WTC11 (cell line): ENCODE results near the gene GRK1. TPM values are rescaled to one million over a fixed set of nuclear protein-coding genes. Genes with fewer than 3 reads are reported as not detected.

Experiments used
- ATAC-seq: fragments of 200-7000 bp; cut with Tn5 transposase; 2 replicates; pipeline ENCODE4 v1.10.0; 2021; ENCODE audit warnings: mild to moderate bottlenecking, moderate library complexity
- CTCF ChIA-PET: fragments of 300-600 bp; sonication (Branson Sonifier 250); formaldehyde crosslinking; loops from one replicate; lab custom pipeline; 2021; ENCODE audit warnings: antibody characterized with exemption; lab: Charles Lee
- POLR2A ChIA-PET: fragments of 350-600 bp; sonication (Branson Sonifier 250); formaldehyde crosslinking; loops from one replicate; lab custom pipeline; 2021; ENCODE audit warnings: antibody characterized with exemption; lab: Charles Lee
- DNase-seq: peaks from one replicate; pipeline ENCODE4 v3.0.0; 2021; ENCODE audit warnings: low spot score
- H3K27ac Mint-ChIP-seq: 2 replicates; pipeline ENCODE4 v1.8.0; 2021; ENCODE audit warnings: mixed read lengths
- H3K27me3 Mint-ChIP-seq: 2 replicates; pipeline ENCODE4 v1.8.0; 2021; ENCODE audit warnings: low read depth, mild to moderate bottlenecking, moderate library complexity, mixed read lengths
- H3K36me3 Mint-ChIP-seq: 2 replicates; pipeline ENCODE4 v1.8.0; 2021; ENCODE audit warnings: mixed read lengths
- H3K4me1 Mint-ChIP-seq: 2 replicates; pipeline ENCODE4 v1.8.0; 2022; ENCODE audit warnings: mixed read lengths
- H3K4me3 Mint-ChIP-seq: 2 replicates; pipeline ENCODE4 v1.8.0; 2021; ENCODE audit warnings: mild to moderate bottlenecking, moderate library complexity, mixed read lengths
- H3K9me3 Mint-ChIP-seq: 2 replicates; pipeline ENCODE4 v1.8.0; 2021; ENCODE audit warnings: mixed read lengths
- E2F4 ChIP-seq: sonication (generic); formaldehyde crosslinking; IDR thresholded peaks from 2 replicates; pipeline ENCODE4 v1.8.1; 2022; ENCODE audit warnings: low read depth, mild to moderate bottlenecking, moderate library complexity, missing genetic modification reagents, borderline replicate concordance
- E2F5 ChIP-seq: sonication (generic); formaldehyde crosslinking; IDR thresholded peaks from 2 replicates; pipeline ENCODE4 v1.8.1; 2022; ENCODE audit warnings: mild to moderate bottlenecking, moderate library complexity, missing genetic modification reagents
- ETV6 ChIP-seq: sonication (generic); formaldehyde crosslinking; IDR thresholded peaks from 2 replicates; pipeline ENCODE4 v1.8.1; 2022; ENCODE audit warnings: mild to moderate bottlenecking, missing genetic modification reagents
- FOXK1 ChIP-seq: sonication (generic); formaldehyde crosslinking; IDR thresholded peaks from 2 replicates; pipeline ENCODE4 v1.8.0; 2022; ENCODE audit warnings: mild to moderate bottlenecking, moderate library complexity, missing genetic modification reagents
- FOXP1 ChIP-seq: sonication (generic); formaldehyde crosslinking; IDR thresholded peaks from 2 replicates; pipeline ENCODE4 v1.8.0; 2022; ENCODE audit warnings: missing genetic modification reagents, mild to moderate bottlenecking, moderate library complexity, borderline replicate concordance
- GRHL2 ChIP-seq: fragments of 250-450 bp; sonication (Bioruptor Pico); IDR thresholded peaks from 2 replicates; pipeline ENCODE4 v1.8.0; 2022; ENCODE audit warnings: mild to moderate bottlenecking, moderate library complexity; ENCODE audit not compliant: insufficient replicate concordance, severe bottlenecking
- HMGA2 ChIP-seq: fragments of 250-450 bp; sonication (Bioruptor Pico); IDR thresholded peaks from 2 replicates; pipeline ENCODE4 v1.4.0; 2021; ENCODE audit warnings: mild to moderate bottlenecking, moderate library complexity
- MAX ChIP-seq: sonication (generic); formaldehyde crosslinking; IDR thresholded peaks from 2 replicates; pipeline ENCODE4 v1.8.0; 2022; ENCODE audit warnings: mild to moderate bottlenecking, missing genetic modification reagents
- NFATC4 ChIP-seq: fragments of 250-450 bp; sonication (Bioruptor Pico); IDR thresholded peaks from 2 replicates; pipeline ENCODE4 v1.9.0; 2021; ENCODE audit warnings: mild to moderate bottlenecking
- NFE2L1 ChIP-seq: sonication (generic); formaldehyde crosslinking; IDR thresholded peaks from 2 replicates; pipeline ENCODE4 v1.8.1; 2023; ENCODE audit warnings: missing genetic modification reagents
- SMAD3 ChIP-seq: sonication (generic); formaldehyde crosslinking; IDR thresholded peaks from 2 replicates; pipeline ENCODE4 v1.8.0; 2022; ENCODE audit warnings: missing genetic modification reagents, mild to moderate bottlenecking, borderline replicate concordance
- SP1 ChIP-seq: sonication (generic); formaldehyde crosslinking; conservative IDR thresholded peaks from 2 replicates; pipeline ENCODE4 v1.8.1; 2022; ENCODE audit warnings: missing genetic modification reagents
- TCF7 ChIP-seq: sonication (generic); formaldehyde crosslinking; IDR thresholded peaks from 2 replicates; pipeline ENCODE4 v1.8.0; 2022; ENCODE audit warnings: mild to moderate bottlenecking, low read depth, missing genetic modification reagents, moderate library complexity
- ZNF121 ChIP-seq: sonication (generic); formaldehyde crosslinking; IDR thresholded peaks from 2 replicates; pipeline ENCODE4 v1.8.0; 2023; ENCODE audit warnings: missing genetic modification reagents
- ZNF416 ChIP-seq: fragments of 250-450 bp; sonication (Bioruptor Pico); IDR thresholded peaks from 2 replicates; pipeline ENCODE4 v1.9.0; 2021; ENCODE audit warnings: mild to moderate bottlenecking, inconsistent platforms
- ZNF423 ChIP-seq: fragments of 250-450 bp; sonication (Bioruptor Pico); IDR thresholded peaks from 2 replicates; pipeline ENCODE4 v2.1.2; 2022; ENCODE audit warnings: mild to moderate bottlenecking, moderate library complexity
- total RNA-seq: library from RNA; stranded (reverse); gene quantifications from 3 replicates; pipeline ENCODE4 v1.2.3, GENCODE V29; 2021
- TF ChIP-seq, protein P1 (sequence below): sonication (generic); formaldehyde crosslinking; IDR thresholded peaks from 2 replicates; pipeline ENCODE4 v1.8.1; 2023; ENCODE audit warnings: mild to moderate bottlenecking, missing genetic modification reagents
- TF ChIP-seq, protein P2 (sequence below): sonication (generic); formaldehyde crosslinking; IDR thresholded peaks from 2 replicates; pipeline ENCODE4 v1.8.1; 2023; ENCODE audit warnings: mild to moderate bottlenecking, moderate library complexity, missing genetic modification reagents
- TF ChIP-seq, protein P3 (sequence below): fragments of 200-600 bp; IDR thresholded peaks from 2 replicates; pipeline ENCODE4 v1.8.0; 2022; ENCODE audit warnings: antibody characterized with exemption

The GRK1 gene
- total RNA-seq, 1 experiment from 2014 or later, result 0.17 TPM

GRCh38 chr13:113724016-113724758 is 57.2 kb downstream of the GRK1 start (continued):
- TF ChIP-seq, protein P1, sequence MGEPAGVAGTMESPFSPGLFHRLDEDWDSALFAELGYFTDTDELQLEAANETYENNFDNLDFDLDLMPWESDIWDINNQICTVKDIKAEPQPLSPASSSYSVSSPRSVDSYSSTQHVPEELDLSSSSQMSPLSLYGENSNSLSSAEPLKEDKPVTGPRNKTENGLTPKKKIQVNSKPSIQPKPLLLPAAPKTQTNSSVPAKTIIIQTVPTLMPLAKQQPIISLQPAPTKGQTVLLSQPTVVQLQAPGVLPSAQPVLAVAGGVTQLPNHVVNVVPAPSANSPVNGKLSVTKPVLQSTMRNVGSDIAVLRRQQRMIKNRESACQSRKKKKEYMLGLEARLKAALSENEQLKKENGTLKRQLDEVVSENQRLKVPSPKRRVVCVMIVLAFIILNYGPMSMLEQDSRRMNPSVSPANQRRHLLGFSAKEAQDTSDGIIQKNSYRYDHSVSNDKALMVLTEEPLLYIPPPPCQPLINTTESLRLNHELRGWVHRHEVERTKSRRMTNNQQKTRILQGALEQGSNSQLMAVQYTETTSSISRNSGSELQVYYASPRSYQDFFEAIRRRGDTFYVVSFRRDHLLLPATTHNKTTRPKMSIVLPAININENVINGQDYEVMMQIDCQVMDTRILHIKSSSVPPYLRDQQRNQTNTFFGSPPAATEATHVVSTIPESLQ (CRISPR knock-in tag), result no peak
- no peak for TF ChIP-seq GRHL2
- no peak for TF ChIP-seq E2F4
- TF ChIP-seq NFATC4 (CRISPR knock-in tag), result no peak
- TF ChIP-seq NFE2L1 (CRISPR knock-in tag), result no peak
- no peak for TF ChIP-seq HMGA2 (CRISPR knock-in tag)

- Mint-ChIP-seq H3K4me1 (no peaks in the 10 kb centered on the region; the same call in 1 of the 2 replicates), H3K36me3 (no peaks in the 10 kb centered on the region), H3K27me3 (peaks cover 16% of the 10 kb centered on the region), H3K27ac (no peak overlapping the region), H3K4me3 (peak overlapping the region; percentile 55), H3K9me3 (no peaks in the 10 kb centered on the region)
- TF ChIP-seq MAX, result peak; percentile 43; the same call in 1 of the 2 replicates
- TF ChIP-seq, protein P2, sequence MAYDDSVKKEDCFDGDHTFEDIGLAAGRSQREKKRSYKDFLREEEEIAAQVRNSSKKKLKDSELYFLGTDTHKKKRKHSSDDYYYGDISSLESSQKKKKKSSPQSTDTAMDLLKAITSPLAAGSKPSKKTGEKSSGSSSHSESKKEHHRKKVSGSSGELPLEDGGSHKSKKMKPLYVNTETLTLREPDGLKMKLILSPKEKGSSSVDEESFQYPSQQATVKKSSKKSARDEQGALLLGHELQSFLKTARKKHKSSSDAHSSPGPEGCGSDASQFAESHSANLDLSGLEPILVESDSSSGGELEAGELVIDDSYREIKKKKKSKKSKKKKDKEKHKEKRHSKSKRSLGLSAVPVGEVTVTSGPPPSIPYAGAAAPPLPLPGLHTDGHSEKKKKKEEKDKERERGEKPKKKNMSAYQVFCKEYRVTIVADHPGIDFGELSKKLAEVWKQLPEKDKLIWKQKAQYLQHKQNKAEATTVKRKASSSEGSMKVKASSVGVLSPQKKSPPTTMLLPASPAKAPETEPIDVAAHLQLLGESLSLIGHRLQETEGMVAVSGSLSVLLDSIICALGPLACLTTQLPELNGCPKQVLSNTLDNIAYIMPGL, result peak; percentile 59
- no peak for TF ChIP-seq SMAD3 (CRISPR knock-in tag)
- TF ChIP-seq ZNF121 (CRISPR knock-in tag), result 0 out of 2 replicates have a peak, but pooled peaks have one; percentile 28
- TF ChIP-seq FOXP1, result peak; percentile 53; the same call in 1 of the 2 replicates
- TF ChIP-seq ZNF423 (CRISPR knock-in tag), result peak; percentile 100
- peak; percentile 100 for TF ChIP-seq SP1 (CRISPR knock-in tag)
- TF ChIP-seq E2F5, result no peak
- TF ChIP-seq E2F4, result no peak
- TF ChIP-seq ZNF416 (CRISPR knock-in tag), result 0 out of 2 replicates have a peak, but pooled peaks have one; percentile 14
- 0 out of 2 replicates have a peak, but pooled peaks have one; percentile 27 for TF ChIP-seq FOXK1
- TF ChIP-seq ETV6 (CRISPR knock-in tag), result peak; percentile 49; the same call in 1 of the 2 replicates
- TF ChIP-seq, protein P3, sequence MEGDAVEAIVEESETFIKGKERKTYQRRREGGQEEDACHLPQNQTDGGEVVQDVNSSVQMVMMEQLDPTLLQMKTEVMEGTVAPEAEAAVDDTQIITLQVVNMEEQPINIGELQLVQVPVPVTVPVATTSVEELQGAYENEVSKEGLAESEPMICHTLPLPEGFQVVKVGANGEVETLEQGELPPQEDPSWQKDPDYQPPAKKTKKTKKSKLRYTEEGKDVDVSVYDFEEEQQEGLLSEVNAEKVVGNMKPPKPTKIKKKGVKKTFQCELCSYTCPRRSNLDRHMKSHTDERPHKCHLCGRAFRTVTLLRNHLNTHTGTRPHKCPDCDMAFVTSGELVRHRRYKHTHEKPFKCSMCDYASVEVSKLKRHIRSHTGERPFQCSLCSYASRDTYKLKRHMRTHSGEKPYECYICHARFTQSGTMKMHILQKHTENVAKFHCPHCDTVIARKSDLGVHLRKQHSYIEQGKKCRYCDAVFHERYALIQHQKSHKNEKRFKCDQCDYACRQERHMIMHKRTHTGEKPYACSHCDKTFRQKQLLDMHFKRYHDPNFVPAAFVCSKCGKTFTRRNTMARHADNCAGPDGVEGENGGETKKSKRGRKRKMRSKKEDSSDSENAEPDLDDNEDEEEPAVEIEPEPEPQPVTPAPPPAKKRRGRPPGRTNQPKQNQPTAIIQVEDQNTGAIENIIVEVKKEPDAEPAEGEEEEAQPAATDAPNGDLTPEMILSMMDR, result peak; percentile 75
- 0 out of 2 replicates have a peak, but pooled peaks have one; percentile 28 for TF ChIP-seq TCF7 (CRISPR knock-in tag)
- ChIA-PET CTCF (interaction anchor here (0.6 to 2.0 kb wide), 17 partner anchors 11 to 222 kb away, joined by 3 to 15 read pairs (median 4); partner anchors contain the start of genes GRK1 and TMEM255B), POLR2A (no interaction called here)
- peak; percentile 76 for DNase-seq
- ATAC-seq, result peak; percentile 96
Measured at GRCh38 chr13:113724780-113725315, 57.8 kb downstream of the GRK1 start.
